ENCODE data around the gene ZFC3H1. TPM values are rescaled to one million over a fixed set of nuclear protein-coding genes. Genes with fewer than 3 reads are reported as not detected.

The ZFC3H1 gene
- total RNA-seq, 1 donor from 2014 or later, result 17.9 TPM

GRCh38 chr12:71648537-71648936 is 15.1 kb downstream of the ZFC3H1 start:
- no peak for ATAC-seq (ENCODE audit: poor library complexity)
- intact Hi-C loops (cut with DNase I), result loop anchor here (10.0 kb wide), 1 partner anchor 96 kb away; no protein-coding TSS in a partner anchor
- no peak for DNase-seq

GRCh38 chr12:71646512-71646911 is 17.1 kb downstream of the ZFC3H1 start:
- no peak for DNase-seq
- ATAC-seq (ENCODE audit: poor library complexity), result no peak
- intact Hi-C loops (cut with DNase I), result loop anchor here (10.0 kb wide), 1 partner anchor 98 kb away; no protein-coding TSS in a partner anchor

GRCh38 chr12:71645268-71645667 is 18.4 kb downstream of the ZFC3H1 start:
- ATAC-seq (ENCODE audit: poor library complexity) (no peak), DNase-seq (no peak)
- intact Hi-C loops (cut with DNase I), result loop anchor here (10.0 kb wide), 1 partner anchor 100 kb away; no protein-coding TSS in a partner anchor

- intact Hi-C loops (cut with DNase I), result loop anchor here (10.0 kb wide), 1 partner anchor 103 kb away; no protein-coding TSS in a partner anchor
- DNase-seq (no peak), ATAC-seq (ENCODE audit: poor library complexity) (no peak)
These were observed 21.4 kb downstream of the ZFC3H1 start for GRCh38 chr12:71642264-71642663.

- DNase-seq (no peak), ATAC-seq (ENCODE audit: poor library complexity) (no peak)
- intact Hi-C loops (cut with DNase I), result loop anchor here (10.0 kb wide), 1 partner anchor 103 kb away; no protein-coding TSS in a partner anchor
These were observed 22.3 kb downstream of the ZFC3H1 start for GRCh38 chr12:71641390-71641789.

GRCh38 chr12:71640316-71640715 is 23.3 kb downstream of the ZFC3H1 start:
- no peak for DNase-seq
- intact Hi-C loops (cut with DNase I), result loop anchor here (10.0 kb wide), 1 partner anchor 104 kb away; no protein-coding TSS in a partner anchor
- no peak for ATAC-seq (ENCODE audit: poor library complexity)

- ATAC-seq (ENCODE audit: poor library complexity) (peak; percentile 56), DNase-seq (no peak)
- intact Hi-C loops (cut with DNase I), result no loop called here
These were observed 24.3 kb downstream of the ZFC3H1 start for GRCh38 chr12:71639341-71639760.

GRCh38 chr12:71638499-71638898 is 25.1 kb downstream of the ZFC3H1 start:
- no peak for ATAC-seq (ENCODE audit: poor library complexity)
- intact Hi-C loops (cut with DNase I), result no loop called here
- DNase-seq, result no peak

- intact Hi-C loops (cut with DNase I), result no loop called here
- DNase-seq (no peak), ATAC-seq (ENCODE audit: poor library complexity) (peak; percentile 43)
These were observed 26.9 kb downstream of the ZFC3H1 start for GRCh38 chr12:71636704-71637115.

GRCh38 chr12:71627438-71628002 is 36.1 kb downstream of the ZFC3H1 start:
- intact Hi-C loops (cut with DNase I), result no loop called here
- ATAC-seq (ENCODE audit: poor library complexity), result no peak

GRCh38 chr12:71626768-71627167 is 36.9 kb downstream of the ZFC3H1 start:
- DNase-seq (no peak), ATAC-seq (ENCODE audit: poor library complexity) (no peak)
- intact Hi-C loops (cut with DNase I), result no loop called here

More at GRCh38 chr12:71627438-71628002, 36.1 kb downstream of the ZFC3H1 start:
- no peak for DNase-seq

- intact Hi-C loops (cut with DNase I), result no loop called here
- no peak for ATAC-seq (ENCODE audit: poor library complexity)
- no peak for DNase-seq
These were observed 37.5 kb downstream of the ZFC3H1 start for GRCh38 chr12:71626098-71626497.

- DNase-seq (no peak), ATAC-seq (ENCODE audit: poor library complexity) (no peak)
- intact Hi-C loops (cut with DNase I), result no loop called here
These were observed 38.2 kb downstream of the ZFC3H1 start for GRCh38 chr12:71625476-71625875.

GRCh38 chr12:71621938-71622337 is 41.7 kb downstream of the ZFC3H1 start:
- no peak for ATAC-seq (ENCODE audit: poor library complexity)
- DNase-seq, result no peak
- intact Hi-C loops (cut with DNase I), result no loop called here

- intact Hi-C loops (cut with DNase I), result no loop called here
- DNase-seq, result no peak
- no peak for ATAC-seq (ENCODE audit: poor library complexity)
These were observed 53.4 kb downstream of the ZFC3H1 start for GRCh38 chr12:71610031-71610795.

- ATAC-seq (ENCODE audit: poor library complexity) (no peak), DNase-seq (no peak)
- intact Hi-C loops (cut with DNase I), result no loop called here
These were observed 55.9 kb downstream of the ZFC3H1 start for GRCh38 chr12:71607494-71608330.

GRCh38 chr12:71605039-71605438 is 58.6 kb downstream of the ZFC3H1 start:
- DNase-seq (no peak), ATAC-seq (ENCODE audit: poor library complexity) (no peak)
- intact Hi-C loops (cut with DNase I), result no loop called here

- no peak for DNase-seq
- intact Hi-C loops (cut with DNase I), result no loop called here
- ATAC-seq (ENCODE audit: poor library complexity), result peak; percentile 27
These were observed 60.7 kb downstream of the ZFC3H1 start for GRCh38 chr12:71602761-71603577.
